Muscle of leg (tissue), 16 donors: ENCODE data around the gene LSM10. TPM values are rescaled to one million over a fixed set of nuclear protein-coding genes. Genes with fewer than 3 reads are reported as not detected.

ENCODE experiments used
- DNase-seq: peaks from one replicate; pipeline ENCODE4 v3.0.0; 2013
- H3K27ac ChIP-seq: one replicate; pipeline ENCODE4 v1.5.1; 2013; ENCODE audit warnings: mild to moderate bottlenecking, low read length, control low read depth
- H3K27me3 ChIP-seq: one replicate; pipeline ENCODE4 v1.6.1; 2013; ENCODE audit warnings: low read length; ENCODE audit not compliant: control insufficient read depth, insufficient read depth
- H3K36me3 ChIP-seq: one replicate; pipeline ENCODE4 v1.6.1; 2013; ENCODE audit warnings: low read length; ENCODE audit not compliant: control insufficient read depth, insufficient read depth
- H3K4me1 ChIP-seq: one replicate; pipeline ENCODE4 v1.6.1; 2013; ENCODE audit warnings: low read length; ENCODE audit not compliant: control insufficient read depth, insufficient read depth
- H3K4me3 ChIP-seq: one replicate; pipeline ENCODE4 v1.5.1; 2013; ENCODE audit warnings: low read length, control low read depth
- H3K9me3 ChIP-seq: replicated peaks from 2 replicates; pipeline ENCODE4 v1.6.1; 2013; ENCODE audit warnings: low read depth, low read length; ENCODE audit not compliant: control insufficient read depth
- WGBS: methylation state at CpG from one replicate; pipeline ENCODE4 v1.1.5; 2013; ENCODE audit warnings: missing lambda C conversion rate; ENCODE audit not compliant: insufficient coverage; 5-methylcytosine and 5-hydroxymethylcytosine counted together
- long read RNA-seq, 11 donors: transcript quantifications; one replicate each; lab custom pipeline, GENCODE V29; 2026
- polyA plus RNA-seq, 8 donors: library from polyadenylated mRNA; unstranded; fragments of 120-200 nt; gene quantifications; one replicate each; pipeline versions ENCODE4 v1.2.1 to v1.2.3, GENCODE V29; 2013; ENCODE audit warnings: inconsistent platforms in 1 of 8, low replicate concordance in 1 of 8; ENCODE audit not compliant: insufficient read length in 8 of 8, insufficient read depth in 1 of 8
- total RNA-seq: library from RNA; stranded (reverse); fragments of 120-200 nt; gene quantifications from one replicate; pipeline ENCODE4 v1.2.4, GENCODE V29; 2013

LSM10 gene
- 5.2 TPM for total RNA-seq
- 10 to 100 TPM; 21.0 to 26.4 (median 24.6) TPM for polyA plus RNA-seq
- long read RNA-seq, donor 1, transcript LSM10-201 (2 exons, 850 nt), result major isoform, 8 of 8 reads
- long read RNA-seq, donor 1, partial matches to known transcripts, result 0 of 8 reads
- long read RNA-seq, donor 1, other reads (novel, unspliced or antisense), result 0 of 8 reads
- long read RNA-seq, donor 2, partial matches to known transcripts, result 0 of 2 reads
- long read RNA-seq, donor 2, other reads (novel, unspliced or antisense), result 0 of 2 reads
- long read RNA-seq, donor 3, transcript LSM10-201 (2 exons, 850 nt), result major isoform, 16 of 17 reads
- long read RNA-seq, donor 3, partial matches to known transcripts, result 0 of 17 reads
- long read RNA-seq, donor 3, other reads (novel, unspliced or antisense), result 0 of 17 reads
- long read RNA-seq, donor 4, partial matches to known transcripts, result 0 of 5 reads
- long read RNA-seq, donor 4, other reads (novel, unspliced or antisense), result 0 of 5 reads
- long read RNA-seq, donor 5, transcript LSM10-201 (2 exons, 850 nt), result major isoform, 24 of 24 reads
- long read RNA-seq, donor 5, partial matches to known transcripts, result 0 of 24 reads
- long read RNA-seq, donor 5, other reads (novel, unspliced or antisense), result 0 of 24 reads
- long read RNA-seq, donor 6, transcript LSM10-201 (2 exons, 850 nt), result major isoform, 29 of 29 reads
- long read RNA-seq, donor 6, partial matches to known transcripts, result 0 of 29 reads
- long read RNA-seq, donor 6, other reads (novel, unspliced or antisense), result 0 of 29 reads
- long read RNA-seq, donor 7, transcript LSM10-201 (2 exons, 850 nt), result major isoform, 18 of 18 reads
- long read RNA-seq, donor 7, partial matches to known transcripts, result 0 of 18 reads
- long read RNA-seq, donor 7, other reads (novel, unspliced or antisense), result 0 of 18 reads
- long read RNA-seq, donor 8, transcript LSM10-201 (2 exons, 850 nt), result major isoform, 11 of 11 reads
- long read RNA-seq, donor 8, partial matches to known transcripts, result 0 of 11 reads
- long read RNA-seq, donor 8, other reads (novel, unspliced or antisense), result 0 of 11 reads
- long read RNA-seq, donor 9, transcript LSM10-201 (2 exons, 850 nt), result major isoform, 8 of 8 reads
- long read RNA-seq, donor 9, partial matches to known transcripts, result 0 of 8 reads
- long read RNA-seq, donor 9, other reads (novel, unspliced or antisense), result 0 of 8 reads
- long read RNA-seq, donor 10, transcript LSM10-201 (2 exons, 850 nt), result major isoform, 23 of 23 reads
- long read RNA-seq, donor 10, partial matches to known transcripts, result 0 of 23 reads
- long read RNA-seq, donor 10, other reads (novel, unspliced or antisense), result 0 of 23 reads
- long read RNA-seq, donor 11, transcript LSM10-201 (2 exons, 850 nt), result major isoform, 16 of 16 reads
- long read RNA-seq, donor 11, partial matches to known transcripts, result 0 of 16 reads
- long read RNA-seq, donor 11, other reads (novel, unspliced or antisense), result 0 of 16 reads

DNA sequence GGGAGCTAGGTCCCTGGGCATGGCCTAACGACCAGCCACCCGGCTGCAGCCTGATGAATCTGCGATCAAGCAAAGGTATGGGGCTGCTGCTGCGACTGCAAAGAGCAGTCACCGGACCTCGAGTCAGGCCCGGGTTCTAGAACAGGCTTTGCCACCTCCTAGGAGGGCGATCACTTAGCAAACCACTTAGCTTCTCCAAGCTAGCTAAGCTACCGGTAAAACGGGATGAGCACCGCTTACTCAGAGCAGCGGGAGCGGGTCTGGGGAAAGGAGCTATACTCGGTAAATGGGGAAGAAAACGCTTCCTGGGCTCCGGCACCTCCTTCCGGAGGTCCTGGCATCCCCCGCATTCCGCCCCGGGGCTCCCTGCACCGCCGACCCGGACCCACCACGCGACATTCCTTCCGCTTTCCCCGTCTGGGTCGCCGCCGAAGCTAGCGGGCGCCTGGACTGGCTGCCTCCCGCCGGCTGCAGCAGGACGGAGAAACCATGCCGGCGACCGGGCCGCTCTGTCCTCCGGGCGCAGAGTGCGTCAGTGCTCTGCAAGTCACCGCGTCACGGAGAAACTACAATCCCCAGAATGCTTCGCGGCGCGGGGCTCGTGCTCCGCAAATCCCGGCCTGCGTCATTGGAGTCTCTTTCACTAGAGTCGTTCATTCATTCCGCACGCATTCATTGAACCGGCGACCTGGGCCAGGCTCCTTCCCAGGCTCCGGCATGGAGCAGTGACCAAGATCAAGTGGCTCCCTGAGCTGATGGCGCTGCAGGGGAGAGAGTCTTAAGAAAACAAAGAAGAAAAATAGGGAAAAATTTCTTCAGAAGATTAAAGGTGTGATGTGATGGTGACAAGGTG lies at the start of gene LSM10:
LSM10 (minus strand) TSS at position 531 of the 853 bp plus-strand sequence. CDS start 3,779 bp downstream, outside the sequence.
- Histone ChIP-seq H3K4me1 (peaks cover 7% of the 10 kb centered on the region), H3K27me3 (no peaks in the 10 kb centered on the region), H3K27ac (peak within 1 kb of the TSS; percentile 85), H3K36me3 (peaks cover 16% of the 10 kb centered on the region), H3K4me3 (peak within 1 kb of the TSS; percentile 82), H3K9me3 (no peaks in the 10 kb centered on the region)
- under 1% methylated on average over 56 of the region's 60 CpGs for WGBS
- peak; percentile 98 for DNase-seq

DNA sequence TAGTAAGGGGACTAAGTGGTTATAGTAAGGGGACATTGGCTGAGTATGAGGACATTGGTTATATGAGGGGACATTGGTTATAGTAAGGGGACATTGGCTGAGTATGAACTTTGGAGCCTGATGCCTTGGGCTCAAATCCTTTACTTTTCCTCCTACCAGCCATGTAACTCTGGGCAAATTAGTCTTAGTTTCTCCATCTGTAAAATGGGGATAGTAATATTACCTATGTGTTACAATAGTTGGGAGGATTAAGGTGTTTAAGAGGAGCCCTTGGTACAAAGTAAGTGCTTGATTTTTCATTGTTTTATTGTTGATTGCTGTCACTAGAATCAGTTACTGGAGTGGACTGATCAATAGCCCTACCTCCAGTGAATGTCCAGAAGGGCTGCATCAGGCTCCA lies 49.7 kb upstream of the LSM10 start:
- no peak overlapping the region for H3K27ac ChIP-seq
- peaks cover 10% of the 10 kb centered on the region for H3K4me1 ChIP-seq
- no peaks in the 10 kb centered on the region for H3K9me3 ChIP-seq
- H3K4me3 ChIP-seq, result no peak overlapping the region
- no peak for DNase-seq
- H3K36me3 ChIP-seq, result no peaks in the 10 kb centered on the region
- H3K27me3 ChIP-seq, result no peaks in the 10 kb centered on the region

DNA sequence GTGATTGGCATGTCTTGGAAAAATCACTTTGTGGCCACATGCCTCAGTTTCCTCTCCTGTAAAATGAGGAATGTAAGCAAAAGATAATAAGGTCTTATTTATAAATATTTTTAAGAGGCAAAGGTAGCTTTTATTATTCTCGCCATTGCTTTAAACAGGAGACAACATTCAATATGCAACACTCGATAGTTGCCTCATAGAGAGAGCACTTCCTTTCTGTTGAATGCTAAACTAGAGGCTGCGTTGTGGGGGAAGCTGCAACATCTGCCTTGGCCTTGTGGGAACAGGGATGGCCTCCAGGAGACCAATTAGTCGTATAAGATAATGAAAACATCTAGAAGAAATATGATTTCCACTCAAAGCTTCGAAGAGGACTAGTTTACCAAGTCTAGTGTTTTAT lies 49.0 kb upstream of the LSM10 start:
- H3K9me3 ChIP-seq, result no peaks in the 10 kb centered on the region
- no peak overlapping the region for H3K27ac ChIP-seq
- no peaks in the 10 kb centered on the region for H3K27me3 ChIP-seq
- peaks cover 10% of the 10 kb centered on the region for H3K4me1 ChIP-seq
- WGBS, result no CpG with 5 or more reads among the region's 5 CpGs
- no peaks in the 10 kb centered on the region for H3K36me3 ChIP-seq
- no peak for DNase-seq
- no peak overlapping the region for H3K4me3 ChIP-seq

DNA sequence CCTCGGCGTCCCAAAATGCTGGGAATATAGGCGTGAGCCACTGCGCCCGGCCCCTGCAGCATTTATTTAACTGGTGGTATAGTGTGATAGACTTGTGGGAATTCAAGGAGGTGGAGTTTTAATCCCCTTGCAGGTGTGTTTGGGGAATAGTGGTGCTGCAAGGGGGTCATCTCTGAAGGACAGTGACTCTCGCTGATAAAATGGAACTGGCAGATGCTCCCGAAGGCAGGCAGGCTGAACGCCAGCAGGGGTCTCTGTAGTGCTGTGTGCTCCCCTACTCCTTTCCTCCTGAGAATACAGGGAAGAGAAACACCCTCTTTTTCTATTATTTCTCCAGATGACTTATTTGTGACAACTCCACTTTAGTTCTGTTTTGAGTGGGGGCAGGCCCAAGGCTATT lies 48.6 kb upstream of the LSM10 start:
- Histone ChIP-seq H3K4me1 (peaks cover 9% of the 10 kb centered on the region), H3K9me3 (no peaks in the 10 kb centered on the region), H3K36me3 (no peaks in the 10 kb centered on the region), H3K4me3 (no peak overlapping the region), H3K27ac (no peak overlapping the region), H3K27me3 (no peaks in the 10 kb centered on the region)
- DNase-seq, result peak; percentile 42
- WGBS, result 79% methylated on average over 5 of the region's 8 CpGs

DNA sequence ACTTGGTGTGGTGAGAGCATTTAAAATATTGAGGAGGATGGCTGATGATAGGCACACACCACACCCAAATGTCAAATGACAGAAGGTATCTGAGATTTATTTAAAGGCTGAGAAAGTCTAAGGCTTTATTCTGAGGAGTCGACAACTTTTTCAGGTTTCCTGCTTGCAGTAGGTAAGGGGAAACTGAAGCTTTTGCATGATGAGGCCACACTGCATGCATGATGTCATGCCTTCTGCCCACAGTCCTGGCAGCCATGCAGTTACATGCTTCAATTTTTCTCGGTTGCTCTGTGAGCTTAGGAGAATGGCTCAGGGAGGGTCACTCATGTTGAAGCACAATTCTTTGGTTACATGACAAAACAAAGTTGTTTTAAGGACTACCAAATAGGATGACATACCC lies 45.6 kb upstream of the LSM10 start:
- 100% methylated on average over 1 of the region's 2 CpGs for WGBS
- Histone ChIP-seq H3K9me3 (no peaks in the 10 kb centered on the region), H3K4me3 (no peak overlapping the region), H3K27ac (no peak overlapping the region), H3K36me3 (peaks cover 5% of the 10 kb centered on the region), H3K4me1 (no peaks in the 10 kb centered on the region), H3K27me3 (no peaks in the 10 kb centered on the region)
- no peak for DNase-seq

DNA sequence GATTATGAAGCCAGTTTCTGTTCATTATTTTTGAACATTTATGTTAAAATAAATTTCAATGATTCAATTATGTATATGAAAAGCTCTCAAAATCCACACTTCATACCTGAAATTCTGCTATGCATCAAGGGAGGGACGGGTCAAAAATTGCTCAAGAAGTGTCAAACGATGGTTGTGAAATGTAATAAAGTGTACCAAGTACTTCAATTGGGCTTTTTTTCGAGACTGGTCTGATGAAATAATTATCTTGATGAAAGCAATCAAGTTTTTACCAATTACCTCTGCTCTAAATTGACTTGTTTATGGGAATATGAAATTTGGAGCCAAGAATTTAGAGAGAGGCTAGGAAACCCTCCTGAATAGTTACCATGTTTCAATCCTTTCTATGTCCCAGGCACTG lies 44.6 kb upstream of the LSM10 start:
- Histone ChIP-seq H3K36me3 (peaks cover 5% of the 10 kb centered on the region), H3K9me3 (no peaks in the 10 kb centered on the region)
- WGBS, result no CpG with 5 or more reads among the region's 3 CpGs

DNA sequence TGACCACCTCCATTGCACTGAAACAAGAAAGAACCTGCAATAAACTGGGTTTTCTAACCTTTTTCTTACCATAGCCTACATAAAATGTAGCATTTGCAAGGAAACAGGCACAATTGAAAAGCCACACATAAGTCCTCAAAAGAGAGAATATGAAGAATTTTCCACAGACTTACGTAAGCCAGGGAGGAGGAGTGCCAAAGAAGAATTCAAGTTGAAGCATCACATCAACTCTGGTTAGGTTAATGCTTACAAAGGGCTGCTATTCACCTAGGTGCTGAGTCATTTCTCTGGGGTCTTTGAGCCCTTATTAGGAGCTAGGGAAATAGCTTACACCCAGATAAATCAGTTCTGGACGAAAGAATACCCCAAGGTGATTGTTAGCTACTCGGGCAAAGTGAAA lies 42.9 kb upstream of the LSM10 start:
- Histone ChIP-seq H3K4me1 (no peaks in the 10 kb centered on the region), H3K9me3 (no peaks in the 10 kb centered on the region), H3K27ac (no peak overlapping the region), H3K27me3 (no peaks in the 10 kb centered on the region), H3K4me3 (no peak overlapping the region), H3K36me3 (peaks cover 7% of the 10 kb centered on the region)
- WGBS, result 81% methylated on average over 3 of the region's 3 CpGs
- peak; percentile 57 for DNase-seq

More for the DNA sequence above, 44.6 kb upstream of the LSM10 start:
- no peak overlapping the region for H3K27ac ChIP-seq
- no peaks in the 10 kb centered on the region for H3K27me3 ChIP-seq
- H3K4me3 ChIP-seq, result no peak overlapping the region
- no peaks in the 10 kb centered on the region for H3K4me1 ChIP-seq
- no peak for DNase-seq

DNA sequence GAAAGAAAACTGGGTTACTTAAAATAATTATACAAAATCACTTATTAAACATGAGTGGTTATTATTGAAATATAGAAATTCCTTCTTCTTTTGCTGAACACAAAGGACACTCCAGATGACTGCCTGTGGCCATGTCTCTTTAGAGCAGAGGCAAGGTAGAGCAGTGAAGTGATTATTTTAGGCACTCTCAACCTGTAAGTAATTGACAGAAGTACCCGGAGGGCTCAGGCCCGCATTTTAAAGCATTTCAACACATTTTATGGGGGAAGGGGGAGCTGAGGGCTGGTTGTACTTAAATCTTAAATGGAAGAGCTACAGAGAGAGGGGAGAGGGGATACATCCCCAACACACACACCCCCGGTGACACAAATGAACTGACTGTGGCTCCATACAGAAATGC lies 42.3 kb upstream of the LSM10 start:
- no peak overlapping the region for H3K4me3 ChIP-seq
- H3K36me3 ChIP-seq, result peaks cover 7% of the 10 kb centered on the region
- H3K4me1 ChIP-seq, result no peaks in the 10 kb centered on the region
- H3K27ac ChIP-seq, result no peak overlapping the region
- no peaks in the 10 kb centered on the region for H3K9me3 ChIP-seq
- WGBS, result no CpG with 5 or more reads among the region's 3 CpGs
- no peaks in the 10 kb centered on the region for H3K27me3 ChIP-seq
- DNase-seq, result no peak

DNA sequence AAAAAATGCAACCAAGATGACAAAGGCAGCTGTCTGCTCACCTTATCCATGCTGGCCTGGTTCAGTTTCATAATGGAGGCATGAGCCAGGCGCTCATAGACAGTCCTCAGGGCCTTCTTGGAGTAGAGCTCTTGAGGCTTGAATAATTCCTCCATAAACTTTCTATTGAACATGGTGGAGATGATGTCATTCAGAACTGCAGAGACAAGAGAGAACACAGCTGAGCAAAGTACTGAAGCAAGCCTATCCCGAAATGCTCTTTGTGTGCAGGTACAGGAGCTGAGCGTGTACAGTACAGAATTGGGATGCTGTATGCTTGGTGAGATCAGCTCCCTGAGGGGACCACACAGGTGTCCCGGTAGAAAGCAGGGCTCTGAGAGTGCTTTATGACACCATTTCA lies 41.0 kb upstream of the LSM10 start:
- Histone ChIP-seq H3K27me3 (no peaks in the 10 kb centered on the region), H3K4me3 (no peak overlapping the region), H3K9me3 (no peaks in the 10 kb centered on the region), H3K4me1 (no peaks in the 10 kb centered on the region), H3K36me3 (peaks cover 9% of the 10 kb centered on the region), H3K27ac (no peak overlapping the region)
- DNase-seq, result no peak
- WGBS, result 80% methylated on average over 3 of the region's 4 CpGs
